Measurements from ENCODE around the gene GZF1.

Gene GZF1

DNA sequence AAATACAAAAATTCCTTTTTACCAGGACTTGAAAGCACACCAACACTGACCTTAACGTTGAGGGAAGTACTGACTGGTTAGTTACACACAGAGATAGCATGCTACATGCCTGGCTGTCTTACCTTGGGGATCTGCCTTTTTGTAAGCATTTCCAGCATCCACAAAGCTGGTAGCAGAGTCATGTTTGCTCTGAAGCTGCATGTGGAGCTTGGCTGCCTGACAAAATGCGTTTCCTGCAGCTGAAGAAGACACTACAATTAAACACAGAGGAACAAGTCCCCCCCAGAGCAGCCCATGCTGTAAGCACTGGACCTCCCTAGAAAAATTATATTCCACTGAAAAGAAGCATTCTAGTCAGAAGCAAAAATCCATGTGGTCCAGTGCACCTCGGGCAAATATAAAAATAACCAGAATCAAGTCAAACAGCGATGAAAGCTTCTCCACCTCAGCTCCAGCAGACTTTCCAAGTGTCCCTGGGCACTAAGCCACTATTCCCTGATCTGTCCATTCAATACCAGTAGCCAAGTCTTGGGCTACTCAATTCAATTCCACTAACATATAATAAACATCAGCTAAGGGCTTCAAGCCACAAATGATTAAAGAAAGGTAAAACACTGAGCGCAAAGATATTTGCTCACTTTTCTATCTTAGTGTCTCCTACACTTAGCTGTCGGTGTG lies 35.1 kb downstream of the GZF1 start:
- no peak for DNase-seq
- in situ Hi-C loops (cut with MboI; ENCODE audit: low pct_unique_long_range_greater_than_20kb, low sequenced_read_pairs), result no loop called here

- in situ Hi-C loops (cut with MboI; ENCODE audit: low pct_unique_long_range_greater_than_20kb, low sequenced_read_pairs), result no loop called here
- no peak for DNase-seq
These were observed 36.0 kb downstream of the GZF1 start for GRCh38 chr20:23397961-23398360.

DNA sequence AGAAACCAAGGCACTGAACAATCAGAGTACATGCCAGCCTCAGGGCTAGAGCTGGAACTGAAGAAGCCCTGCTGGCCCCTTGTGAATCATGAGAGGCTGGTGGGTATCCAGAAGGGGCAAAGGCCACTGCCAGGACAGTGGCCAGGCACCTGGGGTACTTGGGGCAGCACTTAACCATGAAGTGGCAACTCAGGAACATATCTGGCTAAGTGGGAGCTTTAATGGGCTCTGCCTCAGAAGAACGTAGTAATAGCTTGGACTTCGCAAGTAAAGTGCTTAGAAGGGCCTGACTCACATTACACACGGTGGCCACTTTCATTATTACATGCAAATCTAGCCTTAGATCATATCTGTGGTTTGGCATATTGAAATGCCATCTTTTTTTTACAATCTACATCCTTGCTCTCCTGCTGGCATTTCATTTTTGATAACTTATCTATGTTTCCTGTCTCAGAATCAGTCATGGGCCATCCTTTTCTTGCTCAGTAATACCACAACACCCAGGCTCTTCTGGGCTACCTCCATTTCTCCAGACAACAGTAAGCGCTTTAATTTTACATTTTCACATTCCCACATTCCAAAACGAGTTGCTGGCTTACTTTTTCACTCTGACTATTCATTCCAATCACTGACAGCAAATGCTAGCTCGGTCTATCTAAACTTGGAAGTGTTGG lies 37.7 kb downstream of the GZF1 start:
- in situ Hi-C loops (cut with MboI; ENCODE audit: low pct_unique_long_range_greater_than_20kb, low sequenced_read_pairs), result no loop called here
- no peak for DNase-seq

- no peak for DNase-seq
- in situ Hi-C loops (cut with MboI; ENCODE audit: low pct_unique_long_range_greater_than_20kb, low sequenced_read_pairs), result no loop called here
These were observed 39.1 kb downstream of the GZF1 start for GRCh38 chr20:23401051-23401450.

- no peak for DNase-seq
- in situ Hi-C loops (cut with MboI; ENCODE audit: low pct_unique_long_range_greater_than_20kb, low sequenced_read_pairs), result no loop called here
These were observed 41.8 kb downstream of the GZF1 start for GRCh38 chr20:23403751-23404150.

DNA sequence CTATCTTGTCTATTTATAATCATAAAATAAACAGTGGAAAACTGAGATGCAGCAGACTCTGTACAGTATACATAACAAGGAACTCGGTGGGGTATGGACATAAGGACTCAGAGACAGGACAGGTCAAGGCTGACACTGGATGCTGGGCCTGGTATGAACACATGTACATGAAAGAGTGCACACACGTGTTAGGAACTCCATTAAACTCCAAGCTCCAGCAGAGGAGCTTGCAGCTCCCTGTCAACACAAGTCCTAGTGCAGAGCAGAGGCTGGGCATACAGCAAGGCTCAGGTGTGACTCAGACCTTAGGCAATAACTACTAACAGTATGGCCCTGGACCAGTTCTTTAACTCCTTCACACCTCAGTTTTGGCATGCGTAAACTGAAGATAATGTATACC lies 42.2 kb downstream of the GZF1 start:
- in situ Hi-C loops (cut with MboI; ENCODE audit: low pct_unique_long_range_greater_than_20kb, low sequenced_read_pairs), result no loop called here
- DNase-seq, result no peak

- in situ Hi-C loops (cut with MboI; ENCODE audit: low pct_unique_long_range_greater_than_20kb, low sequenced_read_pairs), result no loop called here
These were observed 44.9 kb downstream of the GZF1 start for GRCh38 chr20:23406880-23407279.

DNA sequence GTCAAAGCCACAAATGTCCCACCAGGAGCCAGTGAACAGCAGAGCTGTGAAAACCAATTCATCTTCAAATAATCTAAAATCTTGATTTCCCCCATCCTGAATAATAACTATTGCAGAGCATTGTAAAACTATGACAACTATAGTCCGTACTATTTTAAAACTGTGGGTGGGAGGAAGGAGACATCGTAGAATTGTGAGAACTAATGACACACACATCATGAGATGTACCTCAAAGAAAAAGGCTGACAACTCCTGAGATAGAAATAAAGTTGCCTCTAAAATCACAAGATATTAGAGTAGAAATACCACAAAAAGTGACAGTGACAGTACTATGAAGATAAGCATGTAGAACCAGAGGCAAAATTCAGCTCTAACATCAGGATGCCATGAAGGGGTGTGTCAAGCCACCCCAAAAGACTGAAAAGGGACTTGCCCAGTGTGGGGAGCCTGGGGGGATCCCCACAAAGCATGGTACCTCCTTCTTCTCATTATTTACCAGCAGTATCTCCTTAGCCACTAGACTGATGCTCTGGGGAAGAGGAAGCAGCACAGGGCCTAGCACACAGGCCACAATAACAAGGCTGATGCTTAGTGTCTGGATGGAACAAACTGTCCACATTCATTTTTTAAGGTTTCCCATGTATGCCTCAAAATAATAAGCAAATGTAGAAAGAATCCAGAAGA lies 45.9 kb downstream of the GZF1 start:
- in situ Hi-C loops (cut with MboI; ENCODE audit: low pct_unique_long_range_greater_than_20kb, low sequenced_read_pairs), result no loop called here
- DNase-seq, result no peak

More at GRCh38 chr20:23406880-23407279, 44.9 kb downstream of the GZF1 start:
- no peak for DNase-seq

DNA sequence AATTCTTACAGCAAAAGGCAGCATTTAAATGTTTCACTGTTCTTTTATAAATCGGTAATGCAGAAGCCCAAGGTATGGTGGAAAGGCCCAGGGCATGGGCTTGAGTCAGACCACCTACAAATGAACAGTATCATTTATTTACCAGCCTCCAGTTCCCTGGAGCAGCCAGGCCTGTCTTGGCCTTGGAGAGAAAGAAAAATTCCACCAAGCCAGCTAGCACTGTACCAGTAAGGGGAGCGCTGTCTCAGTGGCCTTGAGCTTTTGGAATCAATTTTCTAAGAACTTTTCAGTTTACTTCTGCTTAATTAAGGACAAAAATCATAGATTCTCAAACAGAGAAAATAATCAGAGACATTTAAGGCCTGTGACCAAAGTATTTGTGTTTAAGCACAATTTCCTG lies 47.0 kb downstream of the GZF1 start:
- no peak for DNase-seq
- in situ Hi-C loops (cut with MboI; ENCODE audit: low pct_unique_long_range_greater_than_20kb, low sequenced_read_pairs), result no loop called here

DNA sequence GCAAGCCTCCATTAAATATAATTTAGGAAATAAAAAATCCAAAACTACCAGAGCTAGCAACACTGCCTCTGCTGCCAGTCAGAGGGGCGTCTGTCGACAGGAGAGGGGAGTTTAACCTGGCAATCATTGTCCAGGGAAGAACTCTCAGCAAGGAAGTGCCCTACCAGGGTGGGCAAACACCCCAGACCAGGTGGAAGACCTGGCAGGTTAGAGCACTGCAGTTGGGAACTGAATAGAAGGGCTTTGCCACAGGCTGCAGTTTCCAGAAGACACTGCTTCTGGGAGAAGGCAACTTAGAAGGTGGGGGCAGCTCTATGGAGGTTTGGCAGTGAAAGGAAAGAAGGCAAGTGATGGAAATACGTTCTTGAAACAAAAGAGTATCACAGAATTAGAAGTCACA lies 47.8 kb downstream of the GZF1 start:
- DNase-seq, result no peak
- in situ Hi-C loops (cut with MboI; ENCODE audit: low pct_unique_long_range_greater_than_20kb, low sequenced_read_pairs), result no loop called here

DNA sequence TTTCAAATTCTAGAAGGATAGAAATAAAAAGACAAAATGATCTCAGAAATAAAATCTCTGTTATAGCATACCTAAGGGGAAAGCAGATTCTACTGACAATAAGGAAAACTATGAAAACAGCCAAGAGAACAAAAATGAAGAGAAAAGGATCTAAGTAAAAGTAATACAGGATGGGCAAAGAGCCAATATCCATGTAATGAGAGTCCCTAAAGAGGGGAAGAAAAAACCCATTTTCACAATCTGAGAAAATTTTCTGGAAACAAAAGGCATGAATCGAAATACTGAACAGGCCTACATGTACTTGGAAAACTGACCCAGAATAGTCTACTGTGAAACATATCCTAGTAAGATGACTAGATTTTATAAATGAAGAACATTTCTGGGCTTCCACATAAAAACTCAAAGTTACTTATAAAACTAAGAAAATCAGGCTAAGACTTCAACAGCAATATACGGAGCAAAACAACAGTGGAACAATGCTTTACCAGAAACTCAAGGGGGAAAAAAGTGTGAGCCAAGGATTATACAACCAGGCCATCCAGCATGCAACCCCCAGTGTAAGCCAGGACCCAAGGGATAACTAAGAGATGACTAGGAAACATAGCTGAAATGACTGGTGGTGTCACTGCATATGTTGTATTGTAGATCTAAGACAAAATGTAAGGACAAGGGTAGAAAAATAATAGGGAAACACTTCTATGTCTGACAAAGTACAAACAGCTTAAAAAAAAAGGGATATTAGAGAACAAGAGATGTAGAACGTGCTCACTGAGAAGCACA lies 49.1 kb downstream of the GZF1 start:
- DNase-seq, result no peak
- in situ Hi-C loops (cut with MboI; ENCODE audit: low pct_unique_long_range_greater_than_20kb, low sequenced_read_pairs), result no loop called here

GRCh38 chr20:23412026-23412425 lies 50.0 kb downstream of the GZF1 start:
- no peak for DNase-seq
- in situ Hi-C loops (cut with MboI; ENCODE audit: low pct_unique_long_range_greater_than_20kb, low sequenced_read_pairs), result no loop called here

DNA sequence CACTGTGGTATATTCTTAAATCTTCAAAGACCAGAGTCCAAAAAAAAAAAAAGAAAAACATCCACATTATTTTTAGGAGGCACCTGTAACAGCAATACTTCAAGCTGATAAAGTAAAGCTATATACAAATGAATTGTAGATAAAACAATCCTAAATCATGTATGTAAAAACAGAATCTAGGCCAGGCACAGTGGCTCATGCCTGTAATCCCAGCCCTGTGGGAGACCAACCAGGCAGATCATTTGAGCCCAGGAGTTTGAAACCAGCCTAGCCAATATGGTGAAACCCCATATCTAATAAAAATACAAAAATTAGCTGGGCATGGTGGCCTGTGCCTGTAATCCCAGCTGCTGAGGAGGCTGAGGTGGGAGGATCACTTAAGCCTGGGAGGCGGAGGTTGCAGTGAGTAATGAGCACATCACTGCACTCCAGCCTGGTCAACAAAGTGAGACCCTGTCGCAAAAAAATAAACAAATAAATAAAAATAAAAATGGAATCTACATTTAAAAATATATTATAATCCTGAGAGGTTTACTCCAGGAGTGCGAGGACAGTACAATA lies 52.0 kb downstream of the GZF1 start:
- DNase-seq, result no peak
- in situ Hi-C loops (cut with MboI; ENCODE audit: low pct_unique_long_range_greater_than_20kb, low sequenced_read_pairs), result no loop called here

DNA sequence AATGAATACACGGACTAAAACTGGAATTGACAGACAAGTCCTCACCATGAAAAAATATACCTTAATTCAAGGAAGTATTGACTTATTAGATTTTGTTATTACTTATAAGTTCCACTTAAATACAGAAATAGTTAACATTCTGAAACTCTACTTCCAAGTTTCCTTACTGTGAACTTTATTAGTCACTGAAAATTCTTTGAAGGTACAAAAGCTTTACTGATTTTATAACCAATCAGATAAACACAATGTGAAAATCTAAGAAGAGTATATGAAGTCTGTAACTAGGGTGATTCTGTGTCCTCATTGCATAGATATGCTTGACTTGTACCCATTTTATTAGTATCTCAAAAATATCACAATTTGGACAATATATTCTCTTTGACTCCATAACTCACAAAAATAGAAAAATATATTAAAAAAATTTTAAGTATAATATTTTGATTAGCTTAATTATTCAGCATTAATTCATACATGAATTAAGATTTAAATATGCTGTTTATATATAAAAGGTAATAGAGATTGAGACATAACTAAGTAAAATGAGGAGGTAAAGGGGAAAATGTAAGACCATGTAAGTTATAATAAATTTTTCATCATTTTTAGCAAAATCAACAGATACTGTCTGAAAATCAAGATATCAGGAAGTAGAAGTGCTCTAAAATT lies 52.7 kb downstream of the GZF1 start:
- DNase-seq, result no peak
- in situ Hi-C loops (cut with MboI; ENCODE audit: low pct_unique_long_range_greater_than_20kb, low sequenced_read_pairs), result no loop called here

DNA sequence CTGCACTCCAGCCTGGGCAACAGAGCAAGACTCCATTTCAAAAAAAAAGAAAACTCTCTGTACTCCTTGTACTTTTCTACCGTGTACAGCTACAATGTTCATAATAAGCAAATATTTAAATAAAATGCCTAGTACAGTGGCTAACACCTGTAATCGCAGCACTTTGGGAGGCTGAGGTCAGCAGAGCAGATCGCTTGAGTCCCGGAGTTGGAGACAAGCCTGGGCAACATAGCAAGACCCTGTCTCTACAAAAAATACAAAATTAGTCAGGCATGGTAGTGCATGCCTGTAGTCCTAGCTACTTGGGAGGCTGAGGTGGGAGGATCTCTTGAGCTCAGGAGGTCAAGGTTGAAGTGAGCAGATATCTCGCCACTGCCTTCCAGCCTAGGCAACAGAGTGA lies 53.6 kb downstream of the GZF1 start:
- no peak for DNase-seq
- in situ Hi-C loops (cut with MboI; ENCODE audit: low pct_unique_long_range_greater_than_20kb, low sequenced_read_pairs), result no loop called here

DNA sequence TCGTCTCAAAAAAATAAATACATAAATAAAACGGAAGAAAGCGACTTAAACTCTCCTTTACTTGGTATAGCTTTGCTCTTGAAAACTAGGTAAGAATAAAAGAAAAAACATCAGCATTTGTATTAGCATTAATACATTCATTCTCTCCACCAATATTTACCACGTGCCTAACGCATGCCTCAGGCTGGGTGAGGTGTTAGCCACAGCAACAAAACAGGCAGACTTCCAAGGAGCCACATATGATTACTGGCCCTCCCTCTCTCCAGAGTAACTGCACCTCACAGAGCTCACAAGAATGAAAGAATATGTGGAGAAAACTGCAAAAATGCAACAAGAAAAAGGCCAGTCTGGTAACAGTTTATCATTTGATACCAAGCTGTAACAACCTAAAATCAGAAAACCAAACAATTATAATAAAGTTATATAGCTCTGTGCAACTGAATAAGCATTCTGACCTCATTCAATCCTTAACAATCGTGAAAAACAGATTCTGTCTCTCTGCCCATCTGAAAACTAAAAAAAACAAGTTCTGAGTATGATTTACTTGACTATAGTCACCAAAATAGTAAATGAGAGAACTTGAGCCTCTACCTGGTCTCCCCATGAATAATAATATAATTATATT lies 54.1 kb downstream of the GZF1 start:
- in situ Hi-C loops (cut with MboI; ENCODE audit: low pct_unique_long_range_greater_than_20kb, low sequenced_read_pairs), result no loop called here
- DNase-seq, result no peak

DNA sequence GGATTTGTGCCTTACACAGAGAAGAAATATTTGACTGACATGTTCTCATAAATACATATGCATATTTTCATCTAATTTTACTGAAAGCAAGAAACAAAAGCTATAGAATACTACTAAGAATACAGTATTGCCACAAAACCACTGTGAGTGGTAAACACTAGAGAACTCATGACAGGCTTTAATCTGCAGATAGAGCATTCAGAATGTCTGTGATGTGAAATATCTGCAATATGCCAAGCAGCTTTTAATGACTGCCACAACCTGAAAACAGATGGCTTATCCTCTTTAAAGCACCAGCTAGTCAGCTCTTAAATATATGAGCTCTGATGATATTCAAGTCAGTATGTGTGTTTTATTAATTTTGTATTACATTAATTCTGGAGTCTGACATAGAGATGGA lies 55.9 kb downstream of the GZF1 start:
- in situ Hi-C loops (cut with MboI; ENCODE audit: low pct_unique_long_range_greater_than_20kb, low sequenced_read_pairs), result no loop called here
- no peak for DNase-seq

- in situ Hi-C loops (cut with MboI; ENCODE audit: low pct_unique_long_range_greater_than_20kb, low sequenced_read_pairs), result no loop called here
- DNase-seq, result no peak
These were observed 57.6 kb downstream of the GZF1 start for GRCh38 chr20:23419657-23419994.
